Cardiac fibroblast (primary cell): ENCODE data around the gene LMBRD1.

Experiments used
- DNase-seq, 2 donors: peaks; one replicate each; pipeline versions ENCODE4 v3.0.0 to v3.0.0-alpha.2; 2010; ENCODE audit warnings: low read depth in 2 of 2
- H3K4me3 ChIP-seq, 2 donors: replicated peaks in 1 of 2; 1 replicate in 1 of 2; 2 replicates in 1 of 2; pipeline ENCODE4 v1.5.1; 2011; ENCODE audit warnings: low read depth in 2 of 2, low read length in 2 of 2, mild to moderate bottlenecking in 2 of 2, moderate library complexity in 1 of 2
- TF ChIP-seq, protein P1 (sequence below): IDR thresholded peaks from one replicate; pipeline ENCODE4 v1.5.1; 2011; ENCODE audit warnings: low read depth, mild to moderate bottlenecking, low read length, inconsistent platforms

Gene LMBRD1

DNA sequence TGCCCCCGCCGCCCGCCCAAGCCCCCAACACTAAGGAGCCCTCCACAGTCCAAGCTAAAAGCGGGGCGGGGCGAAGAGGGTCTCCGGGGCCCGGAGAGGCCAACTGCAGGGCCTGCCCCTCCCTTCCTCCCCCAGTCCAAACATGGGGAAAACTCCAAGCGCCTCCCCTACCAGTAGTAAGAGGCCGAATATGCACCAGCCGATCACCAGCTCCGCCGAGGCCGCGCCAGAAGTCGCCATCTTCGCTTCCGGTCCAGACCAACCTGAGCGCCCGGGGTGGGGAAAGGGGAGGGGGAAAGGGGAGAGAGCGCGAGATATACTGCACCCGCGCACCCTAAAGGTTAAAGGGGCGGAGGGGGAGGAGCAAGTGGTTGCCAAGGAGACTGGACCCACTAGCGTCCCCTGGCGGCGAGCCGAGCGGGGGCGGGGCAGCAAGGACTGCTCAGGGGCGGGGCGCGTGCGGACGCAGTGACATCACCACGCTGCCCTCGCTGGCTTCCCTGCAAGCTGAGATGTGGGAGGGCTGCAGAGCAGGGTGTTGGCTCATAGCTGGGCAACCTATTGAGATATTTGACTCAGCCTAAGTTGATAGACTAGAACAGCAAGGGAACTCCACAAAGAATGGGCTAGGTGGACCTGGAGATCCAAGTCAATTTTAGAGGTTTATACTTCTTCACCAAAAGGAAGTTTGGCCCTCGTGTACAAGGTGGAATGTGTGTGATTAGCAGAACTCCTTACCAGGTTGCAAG, at the start of gene LMBRD1:
TSS of gene LMBRD1 (minus strand) at position 369 of the 749 bp plus-strand sequence. CDS start at position 240, 129 bp downstream.
- H3K4me3 ChIP-seq = peak within 1 kb of the TSS; percentile 80 to 81
- DNase-seq = peak; percentile 97 to 98
- TF ChIP-seq, protein P1, sequence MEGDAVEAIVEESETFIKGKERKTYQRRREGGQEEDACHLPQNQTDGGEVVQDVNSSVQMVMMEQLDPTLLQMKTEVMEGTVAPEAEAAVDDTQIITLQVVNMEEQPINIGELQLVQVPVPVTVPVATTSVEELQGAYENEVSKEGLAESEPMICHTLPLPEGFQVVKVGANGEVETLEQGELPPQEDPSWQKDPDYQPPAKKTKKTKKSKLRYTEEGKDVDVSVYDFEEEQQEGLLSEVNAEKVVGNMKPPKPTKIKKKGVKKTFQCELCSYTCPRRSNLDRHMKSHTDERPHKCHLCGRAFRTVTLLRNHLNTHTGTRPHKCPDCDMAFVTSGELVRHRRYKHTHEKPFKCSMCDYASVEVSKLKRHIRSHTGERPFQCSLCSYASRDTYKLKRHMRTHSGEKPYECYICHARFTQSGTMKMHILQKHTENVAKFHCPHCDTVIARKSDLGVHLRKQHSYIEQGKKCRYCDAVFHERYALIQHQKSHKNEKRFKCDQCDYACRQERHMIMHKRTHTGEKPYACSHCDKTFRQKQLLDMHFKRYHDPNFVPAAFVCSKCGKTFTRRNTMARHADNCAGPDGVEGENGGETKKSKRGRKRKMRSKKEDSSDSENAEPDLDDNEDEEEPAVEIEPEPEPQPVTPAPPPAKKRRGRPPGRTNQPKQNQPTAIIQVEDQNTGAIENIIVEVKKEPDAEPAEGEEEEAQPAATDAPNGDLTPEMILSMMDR = peak; percentile 77

DNA sequence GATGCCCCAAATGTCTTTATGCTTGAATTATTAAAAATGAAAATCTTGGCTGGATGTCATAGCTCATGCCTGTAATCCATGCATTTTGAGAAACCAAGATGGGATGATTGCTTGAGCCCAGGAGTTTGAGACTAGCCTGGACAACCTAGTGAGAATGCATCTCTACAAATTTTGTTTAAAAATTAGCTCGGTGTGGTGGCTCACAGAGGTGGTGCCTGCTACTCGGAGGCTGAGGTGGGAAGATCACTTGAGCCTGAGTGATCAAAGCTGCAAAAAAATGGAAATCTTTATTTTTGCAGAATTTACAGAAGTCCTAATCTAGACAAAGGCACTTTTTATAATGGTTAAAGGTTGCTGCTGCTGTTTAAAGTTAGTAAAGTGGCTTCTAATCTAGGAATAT, 49.5 kb upstream of the LMBRD1 start:
- no peak overlapping the region for H3K4me3 ChIP-seq
- DNase-seq = no peak
- TF ChIP-seq, protein P1 = no peak

GRCh38 chr6:69843189-69843588, 46.4 kb upstream of the LMBRD1 start:
- no peak for DNase-seq
- TF ChIP-seq, protein P1 = no peak
- H3K4me3 ChIP-seq = no peak overlapping the region

DNA sequence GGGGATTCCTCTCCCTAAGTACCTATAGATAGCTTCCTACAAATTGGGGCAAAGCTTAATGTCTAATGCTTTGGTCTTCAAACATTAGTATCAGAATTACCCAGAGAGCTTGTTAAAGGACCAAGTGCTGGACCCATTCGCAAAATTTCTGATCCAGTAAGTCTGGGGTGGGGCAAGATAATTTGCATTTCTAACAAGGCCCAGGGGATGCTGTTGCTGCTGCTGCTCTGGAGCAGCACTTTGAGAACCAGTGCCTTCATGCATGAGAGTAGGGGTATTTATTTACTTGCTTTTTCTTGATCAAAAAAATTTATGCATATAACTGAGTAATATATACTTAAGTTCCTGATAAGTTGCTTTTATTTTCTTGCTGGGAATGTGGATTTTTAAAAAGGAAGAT, 45.1 kb upstream of the LMBRD1 start:
- no peak overlapping the region for H3K4me3 ChIP-seq

DNA sequence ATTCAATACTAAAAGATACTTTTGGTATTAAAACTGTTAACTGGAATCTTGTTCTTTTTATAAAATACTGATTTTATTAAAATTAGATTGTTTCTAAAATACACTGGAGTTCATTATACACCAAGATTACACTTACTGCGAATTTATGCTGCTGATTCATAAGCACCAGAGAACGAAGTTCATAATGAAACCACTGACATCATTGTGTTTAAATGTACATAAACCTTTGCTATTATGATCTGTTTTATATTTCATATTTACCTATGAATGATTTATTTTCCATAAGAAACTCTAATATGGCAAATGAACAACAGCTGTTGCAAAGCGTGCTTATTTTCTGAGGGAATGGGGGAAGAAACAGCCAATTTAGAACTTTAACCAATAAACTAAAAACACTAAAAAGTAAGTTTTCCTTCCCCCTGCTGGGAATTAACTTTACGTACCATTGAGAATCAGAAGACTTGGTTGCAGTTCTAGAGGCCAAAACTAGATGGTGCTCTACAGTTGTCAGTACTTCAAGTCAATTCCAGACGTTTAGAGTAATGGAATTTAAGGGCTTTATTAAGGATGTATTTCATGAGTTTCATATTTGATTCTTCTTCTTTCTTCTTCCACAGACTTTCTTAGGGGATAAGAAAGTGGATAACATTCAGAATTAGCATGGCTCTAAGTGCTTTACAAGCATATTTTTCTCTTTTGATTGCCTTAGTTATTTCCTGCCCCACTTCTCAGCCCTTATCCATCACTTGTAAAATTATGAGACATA, 38.8 kb upstream of the LMBRD1 start:
- H3K4me3 ChIP-seq = no peak overlapping the region

More for the DNA sequence above, 45.1 kb upstream of the LMBRD1 start:
- TF ChIP-seq, protein P1 = no peak
- DNase-seq = no peak

DNA sequence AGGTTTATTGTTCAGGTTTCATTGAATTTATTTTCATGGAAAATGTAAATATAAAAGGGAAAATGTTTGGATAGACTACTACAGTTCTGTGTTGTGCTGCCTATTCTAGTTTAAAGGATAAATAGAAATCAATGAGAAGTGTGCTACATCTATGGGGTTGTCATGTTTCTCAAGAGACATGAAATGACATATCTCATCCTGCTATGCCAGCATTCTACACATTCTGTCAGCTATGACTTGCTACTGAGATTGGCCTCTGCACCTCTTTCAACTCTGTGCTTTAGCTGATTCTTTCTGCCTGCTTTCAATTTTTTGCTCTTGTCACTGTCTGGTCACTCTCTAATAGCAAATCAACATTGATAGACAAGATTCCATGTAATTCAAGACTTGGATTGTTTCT, 35.7 kb upstream of the LMBRD1 start:
- no peak overlapping the region for H3K4me3 ChIP-seq
- TF ChIP-seq, protein P1 = no peak
- DNase-seq = no peak

More for the DNA sequence above, 38.8 kb upstream of the LMBRD1 start:
- TF ChIP-seq, protein P1 = peak; percentile 84
- DNase-seq = peak; percentile 88 to 91
